Activated effector memory CD4-positive, alpha-beta T cell treated with anti-CD3 and anti-CD28 coated beads, Interleukin-2, amount 50 U/mL, for 16 hours (primary cell): Measurements from ENCODE around the gene LTV1.
"Not testable (repeated sequence)": the region's sequence is repeated elsewhere in the genome, so short reads cannot be mapped to it uniquely, and the experiment has no call there.

Experiments used
- DNase-seq: peaks from one replicate; pipeline ENCODE4 v3.0.0-alpha.2; 2020

LTV1 gene

GRCh38 chr6:143843677-143843999 lies 500 bp downstream of the LTV1 start:
- no peak for DNase-seq

GRCh38 chr6:143844006-143844405 lies 868 bp downstream of the LTV1 start:
- no peak for DNase-seq

- DNase-seq, result no peak
These were observed 1.9 kb downstream of the LTV1 start for GRCh38 chr6:143845033-143845432.

DNA sequence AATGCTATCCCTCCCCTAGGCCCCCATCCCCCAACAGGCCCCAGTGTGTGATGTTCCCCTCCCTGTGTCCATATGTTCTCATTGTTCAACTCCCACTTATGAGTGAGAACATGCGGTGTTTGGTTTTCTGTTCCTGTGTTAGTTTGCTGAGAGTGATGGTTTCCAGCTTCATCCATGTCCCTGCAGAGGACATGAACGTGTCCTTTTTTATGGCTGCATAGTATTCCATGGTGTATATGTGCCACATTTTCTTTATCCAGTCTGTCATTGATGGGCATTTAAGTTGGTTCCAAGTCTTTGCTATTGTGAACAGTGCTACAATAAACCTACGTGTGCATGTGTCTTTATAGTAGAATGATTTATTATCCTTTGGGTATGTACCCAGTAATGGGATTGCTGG lies 8.6 kb downstream of the LTV1 start:
- not testable (repeated sequence) for DNase-seq

GRCh38 chr6:143855057-143855456 lies 11.9 kb downstream of the LTV1 start:
- DNase-seq, result not testable (repeated sequence)

- not testable (repeated sequence) for DNase-seq
These were observed 13.6 kb downstream of the LTV1 start for GRCh38 chr6:143856762-143857161.

DNA sequence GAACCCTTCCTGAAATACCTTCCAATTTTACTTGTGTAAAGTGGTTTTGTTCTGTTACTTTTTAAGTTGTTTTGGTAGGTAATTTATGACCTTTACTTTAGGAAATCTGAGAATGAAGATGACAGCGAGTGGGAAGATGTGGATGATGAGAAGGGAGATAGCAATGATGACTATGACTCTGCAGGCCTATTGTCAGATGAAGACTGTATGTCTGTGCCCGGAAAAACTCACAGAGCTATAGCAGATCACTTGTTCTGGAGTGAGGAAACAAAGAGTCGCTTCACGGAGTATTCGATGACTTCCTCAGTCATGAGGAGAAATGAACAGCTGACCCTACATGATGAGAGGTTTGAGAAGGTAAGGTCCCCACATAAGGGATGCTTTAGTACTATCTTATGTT lies 14.5 kb downstream of the LTV1 start:
- no peak for DNase-seq

DNA sequence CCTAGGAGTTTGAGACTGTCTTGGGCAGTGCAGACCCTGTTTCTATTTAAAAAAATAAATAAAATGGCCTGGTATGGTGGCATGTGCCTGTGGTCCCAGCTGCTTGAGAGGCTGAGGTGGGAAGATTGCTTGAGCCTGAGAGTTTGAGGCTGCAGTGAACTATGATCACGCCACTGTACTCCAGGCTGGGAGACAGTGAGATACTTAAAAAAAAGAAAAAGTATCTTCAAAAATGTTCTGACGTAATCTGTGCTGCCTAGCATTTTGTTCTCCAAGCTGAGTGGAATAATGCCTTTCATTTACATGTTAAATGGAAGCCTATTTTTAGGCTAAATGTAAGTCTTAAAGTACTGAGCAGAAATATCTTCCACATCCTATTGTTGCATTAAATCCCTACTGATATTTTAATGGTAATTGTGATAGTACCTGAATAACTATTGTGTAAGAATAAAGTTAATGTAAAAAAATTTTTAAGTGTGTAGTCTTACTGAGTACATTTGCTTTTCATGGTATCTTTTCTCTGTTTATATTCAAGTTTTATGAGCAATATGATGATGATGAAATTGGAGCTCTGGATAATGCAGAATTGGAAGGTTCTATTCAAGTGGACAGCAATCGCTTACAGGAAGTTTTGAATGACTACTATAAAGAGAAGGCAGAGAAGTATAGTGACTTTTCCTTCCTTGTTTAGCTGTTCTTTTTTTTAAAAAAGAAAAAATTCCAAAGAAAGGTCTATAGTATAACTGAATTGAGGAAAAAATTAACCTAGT lies 16.9 kb downstream of the LTV1 start:
- no peak for DNase-seq

DNA sequence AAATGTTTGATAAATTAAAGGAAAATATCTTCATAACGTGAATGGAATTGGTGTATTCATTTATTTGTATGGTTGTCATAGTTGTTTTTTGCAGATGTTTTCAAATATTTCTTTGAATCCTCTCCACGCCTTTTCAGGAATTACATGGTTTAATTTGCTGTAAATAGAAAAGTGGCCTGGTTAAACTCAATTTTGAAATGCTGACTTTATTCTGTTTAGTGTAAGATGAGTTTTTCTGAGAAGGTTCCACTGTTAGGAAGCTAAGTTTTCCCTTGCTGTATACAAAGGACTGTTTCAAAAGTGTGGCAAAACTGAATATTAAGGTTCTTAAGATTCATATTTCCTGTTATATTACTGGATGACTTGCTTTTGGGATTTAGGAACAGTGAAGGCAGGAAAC lies 20.6 kb downstream of the LTV1 start:
- no peak for DNase-seq

DNA sequence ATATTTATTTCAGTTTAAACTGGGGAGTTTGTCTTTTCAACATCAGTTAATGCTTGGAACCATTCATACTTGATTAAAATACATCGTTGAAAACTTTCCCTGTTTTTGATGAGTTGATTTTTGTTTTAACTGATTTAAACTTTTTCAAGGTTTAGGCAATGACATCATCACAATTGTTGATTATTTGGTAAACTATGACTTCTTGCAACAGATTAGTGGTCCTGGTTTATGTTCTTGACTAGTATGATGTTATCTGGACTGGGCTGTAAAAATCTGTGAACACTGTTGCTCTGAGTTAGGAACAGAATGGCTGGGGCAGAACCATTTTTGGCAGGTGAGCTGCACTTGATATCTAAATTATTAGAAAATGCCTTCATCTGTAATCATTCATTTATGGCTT lies 21.1 kb downstream of the LTV1 start, which contains the start of gene ZC2HC1B:
Gene ZC2HC1B, plus strand, starts transcription at position 241 of the 400 bp plus-strand sequence. Its CDS starts 66 bp downstream, at position 307.
- DNase-seq, result no peak

- no peak for DNase-seq
These were observed 24.1 kb downstream of the LTV1 start for GRCh38 chr6:143867236-143867635.

DNA sequence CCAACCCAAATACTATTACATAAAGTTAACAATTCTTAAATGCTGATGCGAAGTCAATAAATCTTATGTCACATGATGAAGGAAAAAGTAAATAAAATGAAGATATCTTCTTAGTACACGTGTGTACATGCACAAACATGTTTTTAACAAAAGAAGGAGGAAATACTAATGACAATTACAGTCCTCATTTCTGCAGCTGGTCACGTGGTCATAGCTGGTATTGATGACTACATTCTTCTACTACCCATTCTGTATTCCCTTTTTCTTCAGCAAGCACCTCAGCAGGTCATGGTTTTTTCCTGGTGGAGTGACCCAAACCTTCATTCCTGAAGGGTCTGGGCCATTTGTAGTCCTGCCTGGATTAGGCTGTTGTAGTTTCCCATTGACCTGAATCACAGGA lies 25.7 kb downstream of the LTV1 start:
- not testable (repeated sequence) for DNase-seq

DNA sequence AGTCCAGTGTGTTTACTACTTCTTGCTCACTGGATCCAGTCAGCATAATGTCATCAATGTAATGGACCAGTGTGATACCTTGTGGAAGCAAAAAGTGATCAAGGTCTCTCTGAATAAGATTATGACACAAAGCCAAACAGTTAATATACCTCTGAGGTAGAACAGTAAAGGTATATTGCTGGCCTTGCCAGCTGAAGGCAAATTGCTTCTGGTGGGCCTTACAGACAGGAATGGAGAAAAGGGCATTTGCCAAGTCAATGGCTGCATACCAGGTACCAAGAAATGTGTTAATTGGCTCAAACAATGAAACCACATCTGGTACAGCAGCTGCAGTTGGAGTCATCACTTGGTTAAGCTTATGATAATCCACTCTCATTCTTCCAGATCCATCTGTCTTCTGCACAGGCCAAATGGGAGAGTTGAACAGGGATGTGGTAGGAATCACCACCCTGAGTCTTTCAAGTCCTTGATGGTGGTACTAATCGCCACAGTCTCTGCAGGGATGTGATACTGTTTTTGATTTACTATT lies 28.1 kb downstream of the LTV1 start:
- DNase-seq, result not testable (repeated sequence)

DNA sequence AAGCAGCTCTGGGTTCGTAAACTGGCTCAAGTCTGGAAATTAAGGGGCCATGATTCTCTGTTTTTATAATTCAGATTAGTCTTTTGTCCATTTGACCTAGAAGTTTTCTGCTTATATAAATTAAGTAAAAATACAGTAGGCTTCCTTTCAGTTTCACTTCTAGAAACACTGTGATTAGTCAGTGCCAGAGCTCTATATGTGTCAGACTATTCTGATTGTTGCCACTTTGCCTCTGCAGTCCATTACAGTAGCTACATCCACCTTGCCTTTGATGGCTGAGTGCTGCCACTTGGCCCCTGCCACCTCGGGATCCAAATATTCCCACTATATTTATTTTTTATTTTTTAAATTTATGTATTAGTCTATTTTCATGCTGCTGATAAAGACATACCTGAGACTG lies 29.1 kb downstream of the LTV1 start:
- no peak for DNase-seq

DNA sequence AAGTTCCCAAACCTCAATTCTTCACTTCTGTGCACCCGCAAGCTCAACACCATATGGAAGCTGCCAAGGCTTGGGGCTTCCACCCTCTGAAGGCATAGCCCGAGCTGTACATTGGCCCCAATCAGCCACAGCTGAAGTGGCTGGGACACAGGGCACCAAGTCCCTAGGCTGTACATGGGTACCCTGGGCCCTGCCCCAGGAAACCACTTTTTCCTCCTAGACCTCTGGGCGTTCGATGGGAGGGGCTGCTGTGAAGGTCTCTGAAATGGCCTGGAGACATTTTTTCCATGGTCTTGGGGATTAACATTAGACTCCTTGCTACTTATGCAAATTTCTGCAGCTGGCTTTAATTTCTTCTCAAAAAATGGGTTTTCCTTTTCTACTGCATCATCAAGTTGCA lies 30.5 kb downstream of the LTV1 start:
- not testable (repeated sequence) for DNase-seq

DNA sequence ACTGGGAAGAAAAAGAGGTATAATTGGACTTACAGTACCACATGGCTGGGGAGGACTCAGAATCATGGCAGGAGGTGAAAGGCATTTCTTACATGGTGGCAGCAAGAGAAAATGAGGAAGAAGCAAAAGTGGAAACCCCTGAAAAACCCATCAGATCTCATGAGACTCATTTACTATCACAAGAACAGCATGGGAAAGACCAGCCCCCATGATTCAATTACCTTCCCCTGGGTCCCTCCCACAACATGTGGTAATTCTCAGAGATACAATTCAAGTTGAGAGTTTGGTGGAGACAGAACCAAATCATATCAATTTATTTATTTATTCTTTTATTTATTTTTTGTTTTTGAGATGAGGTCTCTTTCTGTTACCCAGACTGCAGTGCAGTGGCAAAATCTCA lies 31.4 kb downstream of the LTV1 start:
- DNase-seq, result not testable (repeated sequence)

GRCh38 chr6:143877584-143878271 lies 34.6 kb downstream of the LTV1 start:
- DNase-seq, result no peak

DNA sequence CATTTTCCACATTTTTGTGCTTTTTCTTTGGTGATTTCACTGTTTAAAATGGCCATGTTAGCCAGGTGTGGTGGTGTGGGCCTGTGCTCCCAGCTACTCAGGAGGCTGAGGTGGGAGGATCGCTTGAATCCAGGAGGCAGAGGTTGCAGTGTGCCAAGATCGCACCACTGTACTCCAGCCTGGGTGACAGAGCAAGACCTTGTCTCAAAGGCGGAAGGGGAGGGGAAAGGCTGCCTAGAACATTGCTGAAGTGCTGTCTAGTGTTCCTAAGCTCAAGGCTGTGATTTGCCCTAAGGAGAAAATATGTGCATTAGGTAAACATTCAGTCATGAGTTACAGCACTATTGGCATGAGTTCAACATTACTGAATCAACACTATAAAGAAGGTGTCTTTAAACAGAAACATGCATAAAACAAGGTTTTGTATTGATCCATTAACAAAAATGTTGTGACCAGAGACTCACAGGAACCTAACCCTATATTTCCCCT lies 35.2 kb downstream of the LTV1 start:
- no peak for DNase-seq

GRCh38 chr6:143880412-143880811 lies 37.3 kb downstream of the LTV1 start:
- DNase-seq, result no peak

DNA sequence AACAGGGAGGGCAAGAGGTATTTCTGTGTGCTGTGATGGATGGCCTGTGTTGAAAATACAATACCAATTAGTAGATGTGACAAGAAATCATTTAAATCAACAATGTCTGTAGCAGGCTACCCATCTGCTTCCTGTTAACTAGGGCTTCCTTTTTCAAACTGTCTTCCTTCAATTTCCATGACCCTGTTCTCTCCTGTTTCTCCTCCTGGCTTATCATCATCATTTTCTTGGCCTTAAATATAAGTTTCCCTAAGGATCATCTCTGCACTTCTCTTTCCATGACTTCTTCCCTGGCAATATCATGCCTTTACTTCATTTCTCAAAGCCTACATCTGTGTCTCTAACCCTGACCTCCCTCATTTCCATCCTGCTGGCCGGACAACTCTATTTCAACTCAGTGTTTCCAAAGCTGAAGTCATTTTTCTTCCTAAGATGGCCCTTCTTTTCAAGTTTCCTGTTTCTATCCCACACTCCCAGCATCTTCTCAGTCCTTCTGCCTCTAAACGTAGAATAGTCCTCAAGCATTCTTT lies 39.3 kb downstream of the LTV1 start:
- no peak for DNase-seq

GRCh38 chr6:143884216-143884900 lies 41.2 kb downstream of the LTV1 start:
- DNase-seq, result no peak

GRCh38 chr6:143885116-143885515 lies 42.0 kb downstream of the LTV1 start:
- DNase-seq, result no peak

DNA sequence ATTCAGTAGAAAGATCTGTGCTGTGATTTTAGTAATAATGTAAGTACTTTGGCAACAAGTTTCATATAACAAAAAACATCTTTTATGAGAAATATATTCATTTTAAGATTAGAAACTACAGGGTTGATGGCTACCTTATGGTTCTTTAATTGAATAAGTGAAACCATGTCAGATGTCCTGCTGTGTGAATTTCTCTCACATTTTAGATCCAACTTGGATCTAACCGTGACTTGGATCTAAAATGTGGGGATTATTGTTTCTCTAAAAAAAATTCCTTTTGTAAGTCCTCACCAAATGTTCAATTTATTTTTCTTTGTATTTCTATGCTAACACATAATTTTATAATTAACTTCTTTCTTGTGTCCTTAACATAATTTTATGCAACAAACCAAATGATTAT lies 51.5 kb downstream of the LTV1 start:
- DNase-seq, result no peak
